Cardiac fibroblast (primary cell): Measurements from ENCODE around the gene TBL1XR1.

Experiments used
- DNase-seq, 2 donors: peaks; one replicate each; pipeline versions ENCODE4 v3.0.0 to v3.0.0-alpha.2; 2010; ENCODE audit warnings: low read depth in 2 of 2
- H3K4me3 ChIP-seq, 2 donors: replicated peaks in 1 of 2; 1 replicate in 1 of 2; 2 replicates in 1 of 2; pipeline ENCODE4 v1.5.1; 2011; ENCODE audit warnings: low read depth in 2 of 2, low read length in 2 of 2, mild to moderate bottlenecking in 2 of 2, moderate library complexity in 1 of 2
- TF ChIP-seq, protein P1 (sequence below): IDR thresholded peaks from one replicate; pipeline ENCODE4 v1.5.1; 2011; ENCODE audit warnings: low read depth, mild to moderate bottlenecking, low read length, inconsistent platforms

The TBL1XR1 gene

GRCh38 chr3:177069514-177070329 lies 127.6 kb downstream of the TBL1XR1 start:
- peak; percentile 17 to 55 for DNase-seq
- TF ChIP-seq, protein P1, sequence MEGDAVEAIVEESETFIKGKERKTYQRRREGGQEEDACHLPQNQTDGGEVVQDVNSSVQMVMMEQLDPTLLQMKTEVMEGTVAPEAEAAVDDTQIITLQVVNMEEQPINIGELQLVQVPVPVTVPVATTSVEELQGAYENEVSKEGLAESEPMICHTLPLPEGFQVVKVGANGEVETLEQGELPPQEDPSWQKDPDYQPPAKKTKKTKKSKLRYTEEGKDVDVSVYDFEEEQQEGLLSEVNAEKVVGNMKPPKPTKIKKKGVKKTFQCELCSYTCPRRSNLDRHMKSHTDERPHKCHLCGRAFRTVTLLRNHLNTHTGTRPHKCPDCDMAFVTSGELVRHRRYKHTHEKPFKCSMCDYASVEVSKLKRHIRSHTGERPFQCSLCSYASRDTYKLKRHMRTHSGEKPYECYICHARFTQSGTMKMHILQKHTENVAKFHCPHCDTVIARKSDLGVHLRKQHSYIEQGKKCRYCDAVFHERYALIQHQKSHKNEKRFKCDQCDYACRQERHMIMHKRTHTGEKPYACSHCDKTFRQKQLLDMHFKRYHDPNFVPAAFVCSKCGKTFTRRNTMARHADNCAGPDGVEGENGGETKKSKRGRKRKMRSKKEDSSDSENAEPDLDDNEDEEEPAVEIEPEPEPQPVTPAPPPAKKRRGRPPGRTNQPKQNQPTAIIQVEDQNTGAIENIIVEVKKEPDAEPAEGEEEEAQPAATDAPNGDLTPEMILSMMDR: no peak
- H3K4me3 ChIP-seq: no peak overlapping the region

GRCh38 chr3:177068967-177069366 lies 128.3 kb downstream of the TBL1XR1 start:
- TF ChIP-seq, protein P1: no peak
- no peak overlapping the region for H3K4me3 ChIP-seq
- DNase-seq: no peak

GRCh38 chr3:177066068-177066467 lies 131.2 kb downstream of the TBL1XR1 start:
- H3K4me3 ChIP-seq: no peak overlapping the region
- TF ChIP-seq, protein P1: no peak
- DNase-seq: no peak

DNA sequence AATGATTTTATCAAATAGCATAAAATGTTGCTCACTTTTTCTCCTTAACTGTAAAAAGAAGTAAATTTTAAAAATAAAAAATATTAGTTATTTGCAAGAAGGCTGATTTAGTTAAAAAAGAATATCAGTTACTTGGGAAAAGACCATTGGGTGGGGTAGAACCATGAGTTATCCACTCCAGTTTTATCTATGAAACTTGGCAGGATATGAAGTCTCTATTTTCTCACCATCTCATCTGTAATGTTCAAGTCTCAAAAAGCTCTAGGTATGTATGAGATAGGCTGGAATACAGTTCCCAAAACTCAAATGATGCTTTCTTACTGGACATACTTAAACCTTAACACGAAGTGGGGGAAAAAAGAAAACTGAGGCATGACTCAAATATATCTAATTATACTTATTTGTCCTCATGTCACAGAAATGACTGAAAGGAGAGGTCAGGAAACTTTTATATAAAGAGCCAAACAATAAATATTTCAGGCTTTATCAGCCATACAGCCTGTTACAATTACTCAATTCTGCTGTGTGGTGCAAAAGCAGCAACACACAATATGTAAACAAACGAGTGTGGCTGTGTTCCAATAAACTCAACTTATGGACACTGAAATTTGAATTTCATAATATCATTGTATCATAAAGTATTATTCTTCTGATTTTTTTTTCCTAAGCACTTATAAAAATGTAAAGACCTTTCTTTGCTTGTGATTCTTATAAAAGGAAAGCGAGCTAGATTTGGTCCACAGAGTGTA lies 131.8 kb downstream of the TBL1XR1 start:
- no peak overlapping the region for H3K4me3 ChIP-seq
- TF ChIP-seq, protein P1: no peak
- peak; percentile 32 to 34 for DNase-seq

- DNase-seq: peak; percentile 13 to 22
- TF ChIP-seq, protein P1: no peak
- no peak overlapping the region for H3K4me3 ChIP-seq
Observed at GRCh38 chr3:177062052-177062732, 135.1 kb downstream of the TBL1XR1 start.

- peak in 1 of 2 donors; percentile 6 for DNase-seq
- H3K4me3 ChIP-seq: no peak overlapping the region
- TF ChIP-seq, protein P1: no peak
Observed at GRCh38 chr3:177061369-177061768, 135.9 kb downstream of the TBL1XR1 start.
